SK-N-SH treated with all-trans-retinoic acid at 6 μM for 48 hours (cell line): ENCODE data around the gene DNAJC4.

ENCODE experiments used
- ATAC-seq: fragments of 200-7000 bp; cut with Tn5 transposase; 3 replicates; pipeline ENCODE4 v1.9.1; 2020; ENCODE audit warnings: mild to moderate bottlenecking, moderate library complexity
- ARNTL ChIP-seq: fragments of 450-650 bp; formaldehyde crosslinking; IDR thresholded peaks from 2 replicates; pipeline ENCODE4 v1.5.0; 2020; ENCODE audit warnings: low read depth, mild to moderate bottlenecking, moderate library complexity, borderline replicate concordance
- BACH2 ChIP-seq: fragments of 250-450 bp; sonication (Bioruptor Pico); IDR thresholded peaks from 2 replicates; pipeline ENCODE4 v1.9.0; 2021; ENCODE audit warnings: mild to moderate bottlenecking, borderline replicate concordance
- CREB5 ChIP-seq: fragments of 250-450 bp; sonication (Bioruptor Pico); IDR thresholded peaks from 2 replicates; pipeline ENCODE4 v1.5.1; 2020; ENCODE audit warnings: low read depth, mild to moderate bottlenecking, moderate library complexity
- ESRRG ChIP-seq: fragments of 250-450 bp; sonication (Bioruptor Pico); IDR thresholded peaks from 2 replicates; pipeline ENCODE4 v1.6.1; 2021; ENCODE audit warnings: mild to moderate bottlenecking
- GLIS3 ChIP-seq: fragments of 250-450 bp; sonication (Bioruptor Pico); IDR thresholded peaks from 2 replicates; pipeline ENCODE4 v1.5.0; 2020; ENCODE audit warnings: mild to moderate bottlenecking, moderate library complexity
- ISL1 ChIP-seq: fragments of 250-450 bp; sonication (Bioruptor Pico); IDR thresholded peaks from 2 replicates; pipeline ENCODE4 v2.1.2; 2022; ENCODE audit warnings: mild to moderate bottlenecking, moderate library complexity
- POU6F1 ChIP-seq: fragments of 250-450 bp; sonication (Bioruptor Pico); IDR thresholded peaks from 2 replicates; pipeline ENCODE4 v1.8.0; 2021; ENCODE audit warnings: low read depth, mild to moderate bottlenecking, moderate library complexity, borderline replicate concordance
- RARB ChIP-seq: fragments of 250-450 bp; sonication (Bioruptor Pico); IDR thresholded peaks from 2 replicates; pipeline ENCODE4 v1.8.0; 2021; ENCODE audit warnings: mild to moderate bottlenecking, moderate library complexity
- SNAI2 ChIP-seq: fragments of 250-450 bp; sonication (Bioruptor Pico); IDR thresholded peaks from 2 replicates; pipeline ENCODE4 v1.5.0; 2020; ENCODE audit warnings: mild to moderate bottlenecking, moderate library complexity
- TCF4 ChIP-seq: fragments of 250-450 bp; sonication (Bioruptor Pico); IDR thresholded peaks from 2 replicates; pipeline ENCODE4 v1.8.0; 2021; ENCODE audit warnings: mild to moderate bottlenecking, moderate library complexity, borderline replicate concordance
- TOX ChIP-seq: fragments of 250-450 bp; sonication (Bioruptor Pico); IDR thresholded peaks from 2 replicates; pipeline ENCODE4 v1.8.0; 2021; ENCODE audit warnings: mild to moderate bottlenecking, moderate library complexity, borderline replicate concordance
- ZC3H10 ChIP-seq: fragments of 250-450 bp; sonication (Bioruptor Pico); IDR thresholded peaks from 2 replicates; pipeline ENCODE4 v1.5.1; 2021; ENCODE audit warnings: mild to moderate bottlenecking, moderate library complexity
- ZFP3 ChIP-seq: fragments of 250-450 bp; sonication (Bioruptor Pico); IDR thresholded peaks from 2 replicates; pipeline ENCODE4 v1.5.0; 2020; ENCODE audit warnings: mild to moderate bottlenecking, moderate library complexity
- ZFP30 ChIP-seq: fragments of 450-650 bp; formaldehyde crosslinking; IDR thresholded peaks from 2 replicates; pipeline ENCODE4 v1.5.0; 2022; ENCODE audit warnings: mild to moderate bottlenecking, moderate library complexity
- ZNF565 ChIP-seq: fragments of 450-650 bp; formaldehyde crosslinking; conservative IDR thresholded peaks from 2 replicates; pipeline ENCODE4 v1.5.0; 2020; ENCODE audit warnings: low read depth, mild to moderate bottlenecking, moderate library complexity
- ZNF70 ChIP-seq: fragments of 450-650 bp; formaldehyde crosslinking; IDR thresholded peaks from 2 replicates; pipeline ENCODE4 v1.5.0; 2020; ENCODE audit warnings: mild to moderate bottlenecking, moderate library complexity
- ZNF8 ChIP-seq: fragments of 450-650 bp; formaldehyde crosslinking; IDR thresholded peaks from 2 replicates; pipeline ENCODE4 v1.5.0; 2020; ENCODE audit warnings: mild to moderate bottlenecking, moderate library complexity
- TF ChIP-seq, protein P1 (sequence below): fragments of 250-450 bp; sonication (Bioruptor Pico); IDR thresholded peaks from 2 replicates; pipeline ENCODE4 v1.5.0; 2020; ENCODE audit warnings: mild to moderate bottlenecking, moderate library complexity
- TF ChIP-seq, protein P2 (sequence below): fragments of 250-450 bp; sonication (Bioruptor Pico); IDR thresholded peaks from 2 replicates; pipeline ENCODE4 v1.8.0; 2020; ENCODE audit warnings: mild to moderate bottlenecking, moderate library complexity, borderline replicate concordance
- TF ChIP-seq, protein P3 (sequence below): fragments of 250-450 bp; sonication (Bioruptor Pico); IDR thresholded peaks from 2 replicates; pipeline ENCODE4 v1.5.1; 2021; ENCODE audit warnings: mild to moderate bottlenecking, moderate library complexity

DNAJC4 gene

DNA sequence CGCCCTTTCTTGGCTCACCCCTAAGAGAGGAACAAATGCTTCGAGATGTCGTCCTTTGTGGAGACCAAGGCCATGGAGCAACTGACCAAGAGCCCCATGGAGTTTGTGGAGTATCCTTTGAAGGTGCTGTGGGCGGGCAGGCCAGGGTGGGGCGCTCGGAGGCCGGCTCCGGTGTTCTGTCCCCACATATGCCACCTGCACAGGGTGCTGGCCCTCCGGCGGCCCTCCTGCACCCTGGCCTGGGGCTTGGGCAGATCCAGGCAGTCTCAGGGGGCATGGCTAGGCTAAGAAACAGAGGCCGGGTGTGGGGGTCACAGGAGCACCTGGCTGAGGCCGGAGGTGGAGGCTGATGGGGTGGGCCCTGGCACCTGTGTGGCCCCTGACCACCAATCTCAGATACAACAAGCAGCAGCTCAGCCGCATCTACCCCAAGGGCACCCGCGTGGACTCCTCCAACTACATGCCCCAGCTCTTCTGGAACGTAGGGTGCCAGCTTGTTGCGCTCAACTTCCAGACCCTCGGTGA is 31.3 kb downstream of the DNAJC4 start:
- ATAC-seq: no peak
- TF ChIP-seq TCF4 (CRISPR knock-in tag): no peak
- TF ChIP-seq POU6F1 (CRISPR knock-in tag): no peak
- TF ChIP-seq SNAI2: no peak
- no peak for TF ChIP-seq ZNF8 (CRISPR knock-in tag)
- no peak for TF ChIP-seq ZNF70 (CRISPR knock-in tag)
- TF ChIP-seq, protein P1, sequence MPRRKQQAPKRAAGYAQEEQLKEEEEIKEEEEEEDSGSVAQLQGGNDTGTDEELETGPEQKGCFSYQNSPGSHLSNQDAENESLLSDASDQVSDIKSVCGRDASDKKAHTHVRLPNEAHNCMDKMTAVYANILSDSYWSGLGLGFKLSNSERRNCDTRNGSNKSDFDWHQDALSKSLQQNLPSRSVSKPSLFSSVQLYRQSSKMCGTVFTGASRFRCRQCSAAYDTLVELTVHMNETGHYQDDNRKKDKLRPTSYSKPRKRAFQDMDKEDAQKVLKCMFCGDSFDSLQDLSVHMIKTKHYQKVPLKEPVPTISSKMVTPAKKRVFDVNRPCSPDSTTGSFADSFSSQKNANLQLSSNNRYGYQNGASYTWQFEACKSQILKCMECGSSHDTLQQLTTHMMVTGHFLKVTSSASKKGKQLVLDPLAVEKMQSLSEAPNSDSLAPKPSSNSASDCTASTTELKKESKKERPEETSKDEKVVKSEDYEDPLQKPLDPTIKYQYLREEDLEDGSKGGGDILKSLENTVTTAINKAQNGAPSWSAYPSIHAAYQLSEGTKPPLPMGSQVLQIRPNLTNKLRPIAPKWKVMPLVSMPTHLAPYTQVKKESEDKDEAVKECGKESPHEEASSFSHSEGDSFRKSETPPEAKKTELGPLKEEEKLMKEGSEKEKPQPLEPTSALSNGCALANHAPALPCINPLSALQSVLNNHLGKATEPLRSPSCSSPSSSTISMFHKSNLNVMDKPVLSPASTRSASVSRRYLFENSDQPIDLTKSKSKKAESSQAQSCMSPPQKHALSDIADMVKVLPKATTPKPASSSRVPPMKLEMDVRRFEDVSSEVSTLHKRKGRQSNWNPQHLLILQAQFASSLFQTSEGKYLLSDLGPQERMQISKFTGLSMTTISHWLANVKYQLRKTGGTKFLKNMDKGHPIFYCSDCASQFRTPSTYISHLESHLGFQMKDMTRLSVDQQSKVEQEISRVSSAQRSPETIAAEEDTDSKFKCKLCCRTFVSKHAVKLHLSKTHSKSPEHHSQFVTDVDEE (CRISPR knock-in tag): no peak
- no peak for TF ChIP-seq GLIS3 (CRISPR knock-in tag)
- TF ChIP-seq, protein P2, sequence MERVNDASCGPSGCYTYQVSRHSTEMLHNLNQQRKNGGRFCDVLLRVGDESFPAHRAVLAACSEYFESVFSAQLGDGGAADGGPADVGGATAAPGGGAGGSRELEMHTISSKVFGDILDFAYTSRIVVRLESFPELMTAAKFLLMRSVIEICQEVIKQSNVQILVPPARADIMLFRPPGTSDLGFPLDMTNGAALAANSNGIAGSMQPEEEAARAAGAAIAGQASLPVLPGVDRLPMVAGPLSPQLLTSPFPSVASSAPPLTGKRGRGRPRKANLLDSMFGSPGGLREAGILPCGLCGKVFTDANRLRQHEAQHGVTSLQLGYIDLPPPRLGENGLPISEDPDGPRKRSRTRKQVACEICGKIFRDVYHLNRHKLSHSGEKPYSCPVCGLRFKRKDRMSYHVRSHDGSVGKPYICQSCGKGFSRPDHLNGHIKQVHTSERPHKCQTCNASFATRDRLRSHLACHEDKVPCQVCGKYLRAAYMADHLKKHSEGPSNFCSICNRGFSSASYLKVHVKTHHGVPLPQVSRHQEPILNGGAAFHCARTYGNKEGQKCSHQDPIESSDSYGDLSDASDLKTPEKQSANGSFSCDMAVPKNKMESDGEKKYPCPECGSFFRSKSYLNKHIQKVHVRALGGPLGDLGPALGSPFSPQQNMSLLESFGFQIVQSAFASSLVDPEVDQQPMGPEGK (CRISPR knock-in tag): no peak
- no peak for TF ChIP-seq CREB5
- TF ChIP-seq ZFP3 (CRISPR knock-in tag): no peak
- TF ChIP-seq BACH2 (CRISPR knock-in tag): no peak
- TF ChIP-seq TOX (CRISPR knock-in tag): no peak
- TF ChIP-seq ISL1 (CRISPR knock-in tag): no peak
- TF ChIP-seq ARNTL (CRISPR knock-in tag): no peak
- no peak for TF ChIP-seq ZFP30 (CRISPR knock-in tag)
- TF ChIP-seq, protein P3, sequence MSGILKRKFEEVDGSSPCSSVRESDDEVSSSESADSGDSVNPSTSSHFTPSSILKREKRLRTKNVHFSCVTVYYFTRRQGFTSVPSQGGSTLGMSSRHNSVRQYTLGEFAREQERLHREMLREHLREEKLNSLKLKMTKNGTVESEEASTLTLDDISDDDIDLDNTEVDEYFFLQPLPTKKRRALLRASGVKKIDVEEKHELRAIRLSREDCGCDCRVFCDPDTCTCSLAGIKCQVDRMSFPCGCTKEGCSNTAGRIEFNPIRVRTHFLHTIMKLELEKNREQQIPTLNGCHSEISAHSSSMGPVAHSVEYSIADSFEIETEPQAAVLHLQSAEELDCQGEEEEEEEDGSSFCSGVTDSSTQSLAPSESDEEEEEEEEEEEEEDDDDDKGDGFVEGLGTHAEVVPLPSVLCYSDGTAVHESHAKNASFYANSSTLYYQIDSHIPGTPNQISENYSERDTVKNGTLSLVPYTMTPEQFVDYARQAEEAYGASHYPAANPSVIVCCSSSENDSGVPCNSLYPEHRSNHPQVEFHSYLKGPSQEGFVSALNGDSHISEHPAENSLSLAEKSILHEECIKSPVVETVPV (CRISPR knock-in tag): no peak

DNA sequence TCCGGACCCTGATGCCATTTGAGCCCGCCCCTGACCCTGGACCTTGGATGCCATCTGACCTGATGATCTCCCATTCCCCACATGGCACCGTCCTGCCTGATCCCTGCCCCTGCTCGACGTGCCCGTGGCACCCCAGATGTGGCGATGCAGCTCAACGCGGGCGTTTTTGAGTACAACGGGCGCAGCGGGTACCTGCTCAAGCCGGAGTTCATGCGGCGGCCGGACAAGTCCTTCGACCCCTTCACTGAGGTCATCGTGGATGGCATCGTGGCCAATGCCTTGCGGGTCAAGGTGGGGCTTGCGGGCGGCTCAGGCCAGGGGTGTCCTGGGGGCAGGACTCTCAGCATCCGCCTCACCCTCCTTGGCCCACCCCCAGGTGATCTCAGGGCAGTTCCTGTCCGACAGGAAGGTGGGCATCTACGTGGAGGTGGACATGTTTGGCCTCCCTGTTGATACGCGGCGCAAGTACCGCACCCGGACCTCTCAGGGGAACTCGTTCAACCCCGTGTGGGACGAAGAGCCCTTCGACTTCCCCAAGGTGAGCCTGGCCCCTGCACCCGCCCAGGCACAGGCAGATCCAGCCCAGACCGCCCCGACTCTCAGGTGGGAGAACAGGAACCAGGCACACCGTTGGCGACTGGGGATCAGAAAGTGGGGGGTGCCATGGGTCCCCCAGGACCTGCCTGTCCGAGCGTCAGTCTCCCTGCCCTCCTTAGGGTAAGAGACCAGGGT is 32.1 kb downstream of the DNAJC4 start:
- no peak for ATAC-seq
- TF ChIP-seq RARB (CRISPR knock-in tag) (no peak), ESRRG (CRISPR knock-in tag) (no peak), ZFP30 (CRISPR knock-in tag) (no peak), ZNF565 (CRISPR knock-in tag) (no peak), BACH2 (CRISPR knock-in tag) (no peak), ZC3H10 (CRISPR knock-in tag) (no peak), CREB5 (no peak), ZNF70 (CRISPR knock-in tag) (no peak), ISL1 (CRISPR knock-in tag) (no peak), TCF4 (CRISPR knock-in tag) (no peak)
- TF ChIP-seq, protein P1 (CRISPR knock-in tag): no peak
- TF ChIP-seq, protein P3 (CRISPR knock-in tag): no peak
- TF ChIP-seq, protein P2 (CRISPR knock-in tag): no peak
